K562 (cell line): Measurements from ENCODE around the gene NTSR1. TPM values are rescaled to one million over a fixed set of nuclear protein-coding genes. Genes with fewer than 3 reads are reported as not detected.

Experiments used
- CREM ChIP-seq: IDR thresholded peaks from 2 replicates; pipeline ENCODE4 v1.6.1; 2014; ENCODE audit warnings: antibody characterized with exemption, low read depth
- EP300 ChIP-seq: IDR thresholded peaks from 2 replicates; pipeline ENCODE4 v1.6.1; 2012; ENCODE audit warnings: low read length, improper control_type of control experiment
- ETV1 ChIP-seq: fragments of 450-650 bp; conservative IDR thresholded peaks from 2 replicates; pipeline ENCODE4 v1.6.1; 2016; ENCODE audit warnings: missing genetic modification characterization, control low read depth, low read depth, missing compliant biosample characterization
- GATAD2B ChIP-seq: fragments of 450-650 bp; IDR thresholded peaks from 2 replicates; pipeline ENCODE4 v1.6.1; 2017; ENCODE audit warnings: mild to moderate bottlenecking, borderline replicate concordance
- KDM2B ChIP-seq: fragments of 250-450 bp; sonication (Bioruptor Pico); IDR thresholded peaks from 2 replicates; pipeline ENCODE4 v1.8.0; 2021; ENCODE audit warnings: mild to moderate bottlenecking, moderate library complexity
- MAZ ChIP-seq, 2 experiments: fragments of 450-650 bp in 1 of 2; sonication (generic) in 1 of 2; formaldehyde crosslinking; IDR thresholded peaks in 1 of 2; conservative IDR thresholded peaks in 1 of 2; 2 replicates each; pipeline versions ENCODE4 v1.4.0 to v1.5.0; 2020; ENCODE audit warnings: mild to moderate bottlenecking in 1 of 2, missing genetic modification reagents in 1 of 2
- RAD21 ChIP-seq, 2 experiments: fragments of 250-450 bp in 1 of 2; fragments of 450-650 bp in 1 of 2; sonication (Bioruptor Pico) in 1 of 2; formaldehyde crosslinking in 1 of 2; IDR thresholded peaks in 1 of 2; conservative IDR thresholded peaks in 1 of 2; 2 replicates each; pipeline versions ENCODE4 v1.4.0 to v1.8.0; 2020 to 2022; ENCODE audit warnings: mild to moderate bottlenecking in 2 of 2, moderate library complexity in 1 of 2
- RCOR1 ChIP-seq, 2 experiments: IDR thresholded peaks; 2 replicates each; pipeline ENCODE4 v1.6.1; 2012; ENCODE audit warnings: low read depth in 2 of 2, low read length in 2 of 2, borderline replicate concordance in 1 of 2, improper control_type of control experiment in 1 of 2
- polyA plus RNA-seq, 8 experiments: library from polyadenylated mRNA; depleted of rRNA in 4 of 8; stranded (reverse) in 5 of 8; unstranded in 3 of 8; fragments of >200 nt; fragmentation: Nextera tagmentation in 2 of 8; fragmentation: Illumina TruSeq in 1 of 8; extraction: Ambion mirVana in 2 of 8; extraction: Trizol in 1 of 8; gene quantifications; 2 replicates each; pipeline versions ENCODE4 v1.2.1 to v1.2.3, GENCODE V29; 2011 to 2014; ENCODE audit warnings: inconsistent platforms in 1 of 8, missing spikeins in 1 of 8
- total RNA-seq, 7 experiments: library from RNA; depleted of rRNA in 6 of 7; stranded (reverse); fragments of >200 nt in 6 of 7; fragmentation: Illumina TruSeq in 2 of 7; extraction: Trizol in 2 of 7; gene quantifications; 2 replicates each; pipeline versions ENCODE4 v1.2.1 to v1.2.3, GENCODE V29; 2011 to 2021; ENCODE audit warnings: low replicate concordance in 1 of 7
- TF ChIP-seq, protein P1 (sequence below): fragments of 250-450 bp; sonication (Bioruptor Pico); IDR thresholded peaks from 2 replicates; pipeline ENCODE4 v1.5.0; 2021
- TF ChIP-seq, protein P2 (sequence below): IDR thresholded peaks from 2 replicates; pipeline ENCODE4 v1.6.1; 2011; ENCODE audit warnings: borderline replicate concordance, low read depth, mild to moderate bottlenecking, moderate library complexity, low read length; ENCODE audit not compliant: insufficient read depth, poor library complexity, severe bottlenecking
- TF ChIP-seq, protein P3 (sequence below): sonication (generic); formaldehyde crosslinking; IDR thresholded peaks from 2 replicates; pipeline ENCODE4 v1.9.0; 2022; ENCODE audit warnings: mild to moderate bottlenecking, missing genetic modification reagents
- TF ChIP-seq, protein P4 (sequence below), 3 experiments: IDR thresholded peaks in 2 of 3; conservative IDR thresholded peaks in 1 of 3; 2 replicates each; pipeline ENCODE4 v1.5.1; 2011 to 2012; ENCODE audit warnings: low read length in 3 of 3, mild to moderate bottlenecking in 3 of 3, control low read depth in 2 of 3, improper control_type of control experiment in 1 of 3, inconsistent platforms in 1 of 3, low read depth in 1 of 3, mixed read lengths in 1 of 3, moderate library complexity in 1 of 3; ENCODE audit not compliant: insufficient read depth in 2 of 3
- TF ChIP-seq, protein P5 (sequence below): fragments of 450-650 bp; IDR thresholded peaks from 2 replicates; pipeline ENCODE4 v1.6.1; 2018; ENCODE audit not compliant: partially characterized antibody

Gene NTSR1
- total and polyA plus RNA-seq, 9 of the 15 experiments (the other 6 are each of a cell fraction or from before 2014, with no cell fraction given): 0.04 to 0.40 (median 0.13) TPM; not detected in 3

DNA sequence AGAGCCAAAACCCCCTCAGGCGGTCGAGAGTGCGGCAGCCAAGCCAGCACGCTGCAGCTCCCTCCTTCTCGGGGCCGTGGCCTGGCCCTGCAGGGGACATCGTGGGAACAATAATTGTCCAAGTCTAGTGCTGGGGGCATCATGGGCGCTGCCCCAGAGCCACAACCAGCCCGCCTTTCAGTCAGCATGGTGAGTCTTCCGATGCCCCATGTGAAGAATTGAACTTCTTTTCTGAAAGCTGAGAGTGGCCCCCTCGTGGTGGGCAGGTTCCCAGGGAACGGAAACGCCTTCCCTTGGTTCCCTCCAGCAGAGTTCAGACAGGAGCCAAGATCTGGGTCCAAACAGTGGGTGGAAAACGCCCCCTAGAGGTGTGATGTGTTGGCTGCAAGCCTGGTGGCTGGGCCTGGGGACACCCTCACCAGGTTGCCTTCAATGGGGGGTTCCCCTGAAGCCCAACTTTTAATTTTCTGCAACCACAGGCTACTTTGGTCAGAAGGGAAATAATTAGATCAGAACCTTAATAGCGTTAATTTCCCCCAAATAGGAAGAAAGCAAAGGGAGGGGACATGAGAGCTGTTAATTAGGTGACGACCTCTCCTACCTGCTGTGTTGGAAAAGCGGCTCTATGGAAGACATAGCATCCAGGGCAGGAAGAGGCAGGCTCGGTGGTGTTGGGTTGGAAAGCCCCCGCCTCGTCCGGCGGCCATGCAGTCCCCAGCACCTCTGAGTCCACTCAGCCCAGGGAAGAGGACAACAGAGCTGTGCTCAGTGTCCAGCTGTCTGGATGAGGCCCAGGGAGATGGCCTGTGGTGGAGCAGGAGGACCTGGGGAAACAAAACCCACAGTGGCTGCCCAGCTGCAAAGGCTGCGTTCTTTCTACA, 82.9 kb downstream of the NTSR1 start (continued):
- TF ChIP-seq RCOR1 (IDR thresholded peaks at IDR 0.05; ENCODE audit: borderline replicate concordance in 1 of 2, low read depth in 2 of 2, low read length in 2 of 2) (peak in 1 of 2 experiments; percentile 32; a peak in 1 of 4 replicates), GATAD2B (peak; percentile 53; the same call in 1 of the 2 replicates), EP300 (0 out of 2 replicates have a peak, but pooled peaks have one; percentile 27), KDM2B (CRISPR knock-in tag) (no peak), ETV1 (tag) (peak; percentile 76), RAD21 (CRISPR knock-in tag; conservative IDR thresholded peaks at IDR 0.05 in 1 of 2, IDR thresholded peaks at IDR 0.05 in 1 of 2) (peak; percentile 85 to 92), MAZ (CRISPR knock-in tag; conservative IDR thresholded peaks at IDR 0.05 in 1 of 2, IDR thresholded peaks at IDR 0.05 in 1 of 2) (peak in 1 of 2 experiments; percentile 56; a peak in 2 of 4 replicates), CREM (peak; percentile 39; the same call in 1 of the 2 replicates)
- TF ChIP-seq, protein P1, sequence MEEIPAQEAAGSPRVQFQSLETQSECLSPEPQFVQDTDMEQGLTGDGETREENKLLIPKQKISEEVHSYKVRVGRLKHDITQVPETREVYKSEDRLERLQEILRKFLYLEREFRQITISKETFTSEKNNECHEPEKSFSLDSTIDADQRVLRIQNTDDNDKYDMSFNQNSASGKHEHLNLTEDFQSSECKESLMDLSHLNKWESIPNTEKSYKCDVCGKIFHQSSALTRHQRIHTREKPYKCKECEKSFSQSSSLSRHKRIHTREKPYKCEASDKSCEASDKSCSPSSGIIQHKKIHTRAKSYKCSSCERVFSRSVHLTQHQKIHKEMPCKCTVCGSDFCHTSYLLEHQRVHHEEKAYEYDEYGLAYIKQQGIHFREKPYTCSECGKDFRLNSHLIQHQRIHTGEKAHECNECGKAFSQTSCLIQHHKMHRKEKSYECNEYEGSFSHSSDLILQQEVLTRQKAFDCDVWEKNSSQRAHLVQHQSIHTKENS (CRISPR knock-in tag): no peak
- TF ChIP-seq, protein P2, sequence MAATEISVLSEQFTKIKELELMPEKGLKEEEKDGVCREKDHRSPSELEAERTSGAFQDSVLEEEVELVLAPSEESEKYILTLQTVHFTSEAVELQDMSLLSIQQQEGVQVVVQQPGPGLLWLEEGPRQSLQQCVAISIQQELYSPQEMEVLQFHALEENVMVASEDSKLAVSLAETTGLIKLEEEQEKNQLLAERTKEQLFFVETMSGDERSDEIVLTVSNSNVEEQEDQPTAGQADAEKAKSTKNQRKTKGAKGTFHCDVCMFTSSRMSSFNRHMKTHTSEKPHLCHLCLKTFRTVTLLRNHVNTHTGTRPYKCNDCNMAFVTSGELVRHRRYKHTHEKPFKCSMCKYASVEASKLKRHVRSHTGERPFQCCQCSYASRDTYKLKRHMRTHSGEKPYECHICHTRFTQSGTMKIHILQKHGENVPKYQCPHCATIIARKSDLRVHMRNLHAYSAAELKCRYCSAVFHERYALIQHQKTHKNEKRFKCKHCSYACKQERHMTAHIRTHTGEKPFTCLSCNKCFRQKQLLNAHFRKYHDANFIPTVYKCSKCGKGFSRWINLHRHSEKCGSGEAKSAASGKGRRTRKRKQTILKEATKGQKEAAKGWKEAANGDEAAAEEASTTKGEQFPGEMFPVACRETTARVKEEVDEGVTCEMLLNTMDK: peak; percentile 83
- TF ChIP-seq, protein P3, sequence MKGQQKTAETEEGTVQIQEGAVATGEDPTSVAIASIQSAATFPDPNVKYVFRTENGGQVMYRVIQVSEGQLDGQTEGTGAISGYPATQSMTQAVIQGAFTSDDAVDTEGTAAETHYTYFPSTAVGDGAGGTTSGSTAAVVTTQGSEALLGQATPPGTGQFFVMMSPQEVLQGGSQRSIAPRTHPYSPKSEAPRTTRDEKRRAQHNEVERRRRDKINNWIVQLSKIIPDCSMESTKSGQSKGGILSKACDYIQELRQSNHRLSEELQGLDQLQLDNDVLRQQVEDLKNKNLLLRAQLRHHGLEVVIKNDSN: no peak
- TF ChIP-seq, protein P4, sequence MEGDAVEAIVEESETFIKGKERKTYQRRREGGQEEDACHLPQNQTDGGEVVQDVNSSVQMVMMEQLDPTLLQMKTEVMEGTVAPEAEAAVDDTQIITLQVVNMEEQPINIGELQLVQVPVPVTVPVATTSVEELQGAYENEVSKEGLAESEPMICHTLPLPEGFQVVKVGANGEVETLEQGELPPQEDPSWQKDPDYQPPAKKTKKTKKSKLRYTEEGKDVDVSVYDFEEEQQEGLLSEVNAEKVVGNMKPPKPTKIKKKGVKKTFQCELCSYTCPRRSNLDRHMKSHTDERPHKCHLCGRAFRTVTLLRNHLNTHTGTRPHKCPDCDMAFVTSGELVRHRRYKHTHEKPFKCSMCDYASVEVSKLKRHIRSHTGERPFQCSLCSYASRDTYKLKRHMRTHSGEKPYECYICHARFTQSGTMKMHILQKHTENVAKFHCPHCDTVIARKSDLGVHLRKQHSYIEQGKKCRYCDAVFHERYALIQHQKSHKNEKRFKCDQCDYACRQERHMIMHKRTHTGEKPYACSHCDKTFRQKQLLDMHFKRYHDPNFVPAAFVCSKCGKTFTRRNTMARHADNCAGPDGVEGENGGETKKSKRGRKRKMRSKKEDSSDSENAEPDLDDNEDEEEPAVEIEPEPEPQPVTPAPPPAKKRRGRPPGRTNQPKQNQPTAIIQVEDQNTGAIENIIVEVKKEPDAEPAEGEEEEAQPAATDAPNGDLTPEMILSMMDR (IDR thresholded peaks at IDR 0.05 in 2 of 3, conservative IDR thresholded peaks at IDR 0.05 in 1 of 3; ENCODE audit: insufficient read depth in 2 of 3, low read depth in 1 of 3, low read length in 3 of 3): peak; percentile 97 to 98 (median 98)
- TF ChIP-seq, protein P5, sequence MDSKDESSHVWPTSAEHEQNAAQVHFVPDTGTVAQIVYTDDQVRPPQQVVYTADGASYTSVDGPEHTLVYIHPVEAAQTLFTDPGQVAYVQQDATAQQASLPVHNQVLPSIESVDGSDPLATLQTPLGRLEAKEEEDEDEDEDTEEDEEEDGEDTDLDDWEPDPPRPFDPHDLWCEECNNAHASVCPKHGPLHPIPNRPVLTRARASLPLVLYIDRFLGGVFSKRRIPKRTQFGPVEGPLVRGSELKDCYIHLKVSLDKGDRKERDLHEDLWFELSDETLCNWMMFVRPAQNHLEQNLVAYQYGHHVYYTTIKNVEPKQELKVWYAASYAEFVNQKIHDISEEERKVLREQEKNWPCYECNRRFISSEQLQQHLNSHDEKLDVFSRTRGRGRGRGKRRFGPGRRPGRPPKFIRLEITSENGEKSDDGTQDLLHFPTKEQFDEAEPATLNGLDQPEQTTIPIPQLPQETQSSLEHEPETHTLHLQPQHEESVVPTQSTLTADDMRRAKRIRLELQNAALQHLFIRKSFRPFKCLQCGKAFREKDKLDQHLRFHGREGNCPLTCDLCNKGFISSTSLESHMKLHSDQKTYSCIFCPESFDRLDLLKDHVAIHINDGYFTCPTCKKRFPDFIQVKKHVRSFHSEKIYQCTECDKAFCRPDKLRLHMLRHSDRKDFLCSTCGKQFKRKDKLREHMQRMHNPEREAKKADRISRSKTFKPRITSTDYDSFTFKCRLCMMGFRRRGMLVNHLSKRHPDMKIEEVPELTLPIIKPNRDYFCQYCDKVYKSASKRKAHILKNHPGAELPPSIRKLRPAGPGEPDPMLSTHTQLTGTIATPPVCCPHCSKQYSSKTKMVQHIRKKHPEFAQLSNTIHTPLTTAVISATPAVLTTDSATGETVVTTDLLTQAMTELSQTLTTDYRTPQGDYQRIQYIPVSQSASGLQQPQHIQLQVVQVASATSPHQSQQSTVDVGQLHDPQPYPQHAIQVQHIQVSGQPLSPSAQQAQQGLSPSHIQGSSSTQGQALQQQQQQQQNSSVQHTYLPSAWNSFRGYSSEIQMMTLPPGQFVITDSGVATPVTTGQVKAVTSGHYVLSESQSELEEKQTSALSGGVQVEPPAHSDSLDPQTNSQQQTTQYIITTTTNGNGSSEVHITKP: peak; percentile 35
